ENCODE data around the gene CLEC4F. TPM values are rescaled to one million over a fixed set of nuclear protein-coding genes. Genes with fewer than 3 reads are reported as not detected.

Gene CLEC4F, protein sequence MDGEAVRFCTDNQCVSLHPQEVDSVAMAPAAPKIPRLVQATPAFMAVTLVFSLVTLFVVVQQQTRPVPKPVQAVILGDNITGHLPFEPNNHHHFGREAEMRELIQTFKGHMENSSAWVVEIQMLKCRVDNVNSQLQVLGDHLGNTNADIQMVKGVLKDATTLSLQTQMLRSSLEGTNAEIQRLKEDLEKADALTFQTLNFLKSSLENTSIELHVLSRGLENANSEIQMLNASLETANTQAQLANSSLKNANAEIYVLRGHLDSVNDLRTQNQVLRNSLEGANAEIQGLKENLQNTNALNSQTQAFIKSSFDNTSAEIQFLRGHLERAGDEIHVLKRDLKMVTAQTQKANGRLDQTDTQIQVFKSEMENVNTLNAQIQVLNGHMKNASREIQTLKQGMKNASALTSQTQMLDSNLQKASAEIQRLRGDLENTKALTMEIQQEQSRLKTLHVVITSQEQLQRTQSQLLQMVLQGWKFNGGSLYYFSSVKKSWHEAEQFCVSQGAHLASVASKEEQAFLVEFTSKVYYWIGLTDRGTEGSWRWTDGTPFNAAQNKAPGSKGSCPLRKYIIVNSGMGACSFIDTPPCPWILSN
- not detected in 2 replicates for total RNA-seq (2014; rRNA removed; shearing (Covaris generic); ENCODE audit: low replicate concordance)

DNA sequence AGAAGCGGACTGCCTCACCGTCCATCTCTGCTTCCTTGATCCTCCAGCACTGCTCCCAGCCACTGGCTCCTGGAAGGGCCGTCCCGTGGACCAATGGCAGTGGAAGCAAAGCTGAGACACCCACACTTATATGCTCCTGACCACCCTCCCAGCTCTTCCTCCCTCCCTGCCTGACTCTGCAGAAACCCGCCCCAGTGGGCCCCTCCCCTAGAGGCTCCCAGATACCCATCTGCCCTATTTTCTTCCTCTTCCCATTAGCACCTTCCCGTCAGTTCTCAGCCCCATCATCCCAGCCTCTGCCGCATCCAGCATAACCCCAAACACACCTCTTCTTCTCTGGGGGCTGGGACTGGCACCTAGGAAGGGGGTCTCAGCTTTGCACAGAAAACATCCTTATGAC, at the start of gene CLEC4F:
TSS of gene CLEC4F (minus strand) at position 101 of the 400 bp plus-strand sequence. CDS start at position 25, 76 bp downstream.
- no peaks in the 10 kb centered on the region for H3K27me3 ChIP-seq
- H3K36me3 ChIP-seq: no peaks in the 10 kb centered on the region
- DNase-seq: no peak
- H3K4me3 ChIP-seq: no peak within 1 kb of the TSS
- H3K9me3 ChIP-seq: no peaks in the 10 kb centered on the region

GRCh38 chr2:70868970-70869369, 48.6 kb upstream of the CLEC4F start:
- no peaks in the 10 kb centered on the region for H3K9me3 ChIP-seq
- no peaks in the 10 kb centered on the region; the same call in 1 of the 2 replicates for H3K27me3 ChIP-seq
- DNase-seq: no peak
- H3K36me3 ChIP-seq: no peaks in the 10 kb centered on the region
- no peak overlapping the region for H3K4me3 ChIP-seq

- DNase-seq: peak; percentile 69
- no peaks in the 10 kb centered on the region for H3K9me3 ChIP-seq
- peaks cover 2% of the 10 kb centered on the region; the same call in 1 of the 2 replicates for H3K27me3 ChIP-seq
- no peaks in the 10 kb centered on the region for H3K36me3 ChIP-seq
- H3K4me3 ChIP-seq: no peak overlapping the region
These were observed 41.6 kb upstream of the CLEC4F start for GRCh38 chr2:70861777-70862625.

GRCh38 chr2:70855667-70856066, 35.3 kb upstream of the CLEC4F start:
- Histone ChIP-seq H3K36me3 (no peaks in the 10 kb centered on the region), H3K27me3 (peaks cover 2% of the 10 kb centered on the region; the same call in 1 of the 2 replicates), H3K9me3 (no peaks in the 10 kb centered on the region), H3K4me3 (no peak overlapping the region)
- peak; percentile 7 for DNase-seq

DNA sequence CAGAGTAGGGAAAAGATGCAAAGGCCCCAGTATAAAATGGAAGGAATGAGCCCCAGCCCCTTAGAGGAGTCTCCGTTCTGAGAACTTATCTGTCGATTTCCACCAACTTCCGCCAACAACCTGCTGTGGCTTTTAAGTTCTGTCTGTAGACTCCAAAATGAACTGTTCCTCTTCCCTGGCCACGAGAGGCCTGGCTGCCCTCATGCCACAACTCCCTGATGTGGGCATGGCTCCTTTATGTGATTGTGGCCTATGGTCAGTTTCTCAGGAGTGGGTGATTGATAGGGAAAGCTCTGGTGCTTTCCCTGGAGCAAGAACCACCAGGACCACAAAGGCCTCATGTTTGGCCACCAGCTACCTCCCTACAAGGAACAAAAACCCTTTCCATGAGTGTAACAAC, 34.0 kb upstream of the CLEC4F start:
- DNase-seq: no peak
- H3K4me3 ChIP-seq: no peak overlapping the region
- no peaks in the 10 kb centered on the region for H3K9me3 ChIP-seq
- no peaks in the 10 kb centered on the region for H3K36me3 ChIP-seq
- no peaks in the 10 kb centered on the region; the same call in 1 of the 2 replicates for H3K27me3 ChIP-seq

GRCh38 chr2:70852824-70853223, 32.4 kb upstream of the CLEC4F start:
- no peaks in the 10 kb centered on the region for H3K36me3 ChIP-seq
- H3K4me3 ChIP-seq: no peak overlapping the region
- H3K27me3 ChIP-seq: peaks cover 4% of the 10 kb centered on the region; the same call in 1 of the 2 replicates
- no peaks in the 10 kb centered on the region for H3K9me3 ChIP-seq
- DNase-seq: no peak

GRCh38 chr2:70851704-70852103, 31.3 kb upstream of the CLEC4F start:
- DNase-seq: no peak

DNA sequence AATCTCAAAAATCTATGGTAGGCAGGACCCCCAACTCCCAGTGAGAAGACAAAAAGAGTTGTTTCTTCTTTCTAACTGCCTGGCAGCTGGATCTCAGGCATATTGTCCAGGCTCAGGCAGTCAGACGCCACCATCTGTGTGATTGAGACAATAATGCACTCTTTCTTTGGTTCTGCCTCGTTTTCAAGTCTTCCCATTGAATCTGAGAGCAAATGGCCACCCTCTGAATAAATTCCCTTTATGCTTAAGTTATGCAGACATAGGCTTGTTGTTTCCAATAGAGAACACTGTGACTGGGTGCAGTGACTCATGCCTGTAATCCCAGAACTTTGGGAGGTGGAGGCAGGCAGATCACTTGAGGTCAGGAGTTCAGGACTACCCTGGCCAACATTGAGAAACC, 30.5 kb upstream of the CLEC4F start:
- H3K36me3 ChIP-seq: no peaks in the 10 kb centered on the region
- no peaks in the 10 kb centered on the region for H3K9me3 ChIP-seq
- peaks cover 4% of the 10 kb centered on the region for H3K27me3 ChIP-seq
- DNase-seq: no peak
- H3K4me3 ChIP-seq: no peak overlapping the region

More at GRCh38 chr2:70851704-70852103, 31.3 kb upstream of the CLEC4F start:
- Histone ChIP-seq H3K9me3 (no peaks in the 10 kb centered on the region), H3K36me3 (no peaks in the 10 kb centered on the region), H3K4me3 (no peak overlapping the region), H3K27me3 (peaks cover 4% of the 10 kb centered on the region)

GRCh38 chr2:70842401-70842800, 22.0 kb upstream of the CLEC4F start:
- no peak for DNase-seq
- no peaks in the 10 kb centered on the region for H3K9me3 ChIP-seq
- H3K36me3 ChIP-seq: no peaks in the 10 kb centered on the region
- peaks cover 10% of the 10 kb centered on the region for H3K27me3 ChIP-seq
- H3K4me3 ChIP-seq: no peak overlapping the region

DNA sequence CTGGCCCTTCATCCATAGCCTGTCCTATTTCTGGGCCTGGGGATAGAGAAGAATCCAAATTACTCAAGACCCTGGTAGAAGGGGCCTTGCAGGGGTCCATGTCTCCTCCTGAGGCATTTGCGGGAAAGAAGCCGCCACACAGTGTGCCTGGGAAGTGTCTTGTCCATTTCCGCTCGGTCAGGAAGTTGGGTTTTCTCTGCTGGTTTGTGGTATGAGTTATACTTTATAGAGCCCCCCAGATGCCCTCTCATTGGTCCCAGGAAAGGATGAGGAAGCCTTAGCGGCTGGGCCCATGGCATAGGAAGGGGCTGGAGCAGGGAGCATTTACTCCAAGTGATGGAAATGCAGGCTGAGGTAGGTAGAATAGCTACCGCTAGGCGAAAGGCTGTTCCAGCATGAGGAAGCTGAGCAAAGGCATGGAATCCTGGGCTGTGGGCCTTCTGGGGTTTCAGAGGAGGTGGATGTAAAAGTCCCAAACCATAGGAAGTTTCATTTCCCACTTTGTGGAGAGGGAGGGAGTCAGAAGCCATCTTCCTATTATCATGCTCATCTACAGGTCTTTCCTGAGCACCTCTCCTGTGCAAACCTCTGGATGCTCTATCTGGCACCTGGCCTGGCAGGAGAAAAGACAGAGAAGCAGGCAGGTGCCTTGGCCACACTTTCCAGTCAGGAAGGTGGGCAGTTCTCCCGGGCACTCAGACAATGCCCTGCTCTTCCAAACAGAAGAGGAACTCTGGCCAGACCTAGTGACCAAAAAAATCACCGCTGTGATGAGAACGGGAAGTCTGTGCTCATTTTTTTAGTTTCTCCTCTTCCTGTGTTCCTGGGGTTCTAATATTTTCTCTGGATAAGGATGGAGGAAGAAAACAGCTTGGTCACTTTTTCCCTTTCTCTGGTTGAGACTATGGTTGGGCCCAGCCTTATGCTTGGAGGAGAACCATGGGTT, 17.9 kb upstream of the CLEC4F start:
- Histone ChIP-seq H3K9me3 (no peaks in the 10 kb centered on the region), H3K4me3 (no peak overlapping the region), H3K27me3 (peaks cover 5% of the 10 kb centered on the region), H3K36me3 (no peaks in the 10 kb centered on the region)
- DNase-seq: no peak

GRCh38 chr2:70835643-70836042, 15.2 kb upstream of the CLEC4F start, which contains the start of gene CD207:
TSS of gene CD207 (minus strand) at chr2:70835816. CDS start at chr2:70835776, 40 bp downstream.
- Histone ChIP-seq H3K36me3 (no peaks in the 10 kb centered on the region), H3K27me3 (no peaks in the 10 kb centered on the region; the same call in 1 of the 2 replicates), H3K4me3 (no peak within 1 kb of the TSS), H3K9me3 (no peaks in the 10 kb centered on the region)
- DNase-seq: no peak

- DNase-seq: no peak
These were observed 14.5 kb upstream of the CLEC4F start for GRCh38 chr2:70834881-70835280.

DNA sequence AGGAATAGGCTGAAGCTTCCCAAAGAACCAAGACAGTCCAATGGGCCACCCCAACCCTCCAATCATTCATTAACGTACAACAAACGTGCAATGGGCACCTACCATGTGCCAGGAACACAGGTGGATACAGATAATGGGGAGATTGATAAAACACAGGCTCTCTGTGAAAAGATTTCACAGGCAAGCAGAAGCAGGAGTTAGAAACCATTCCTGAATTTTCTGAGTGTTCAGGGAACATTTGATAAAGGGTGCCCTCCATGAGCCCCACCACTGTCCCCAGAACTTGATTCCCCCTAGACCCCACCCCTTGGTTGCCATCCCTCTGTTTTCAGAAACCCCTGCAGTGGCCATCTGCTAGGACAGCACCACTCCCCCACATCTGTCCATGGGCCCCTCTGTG, 13.7 kb upstream of the CLEC4F start:
- Histone ChIP-seq H3K4me3 (no peak overlapping the region), H3K36me3 (no peaks in the 10 kb centered on the region), H3K9me3 (no peaks in the 10 kb centered on the region), H3K27me3 (no peaks in the 10 kb centered on the region)
- DNase-seq: no peak

More at GRCh38 chr2:70834881-70835280, 14.5 kb upstream of the CLEC4F start:
- Histone ChIP-seq H3K9me3 (no peaks in the 10 kb centered on the region), H3K27me3 (no peaks in the 10 kb centered on the region), H3K4me3 (no peak overlapping the region), H3K36me3 (no peaks in the 10 kb centered on the region)

DNA sequence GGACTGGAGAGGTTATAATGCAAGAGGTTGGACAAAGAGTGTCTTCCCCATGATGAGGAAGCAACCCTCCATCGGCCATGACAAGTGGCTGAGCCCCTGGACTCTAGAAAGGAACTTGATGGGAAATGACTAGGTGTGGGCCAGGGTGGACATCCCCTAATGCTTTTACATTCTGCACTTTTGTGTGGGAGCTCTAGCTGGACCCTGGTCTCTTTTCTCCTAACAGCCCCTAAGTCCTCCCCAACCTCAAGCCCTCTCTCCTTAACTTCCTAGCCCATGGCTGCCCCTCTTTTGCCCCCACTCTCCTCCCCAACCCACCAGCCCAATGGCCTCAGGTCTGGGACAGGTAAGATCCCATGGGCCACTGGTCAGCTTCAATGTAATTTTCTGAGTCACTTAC, 12.8 kb upstream of the CLEC4F start:
- no peaks in the 10 kb centered on the region for H3K36me3 ChIP-seq
- no peaks in the 10 kb centered on the region for H3K27me3 ChIP-seq

DNA sequence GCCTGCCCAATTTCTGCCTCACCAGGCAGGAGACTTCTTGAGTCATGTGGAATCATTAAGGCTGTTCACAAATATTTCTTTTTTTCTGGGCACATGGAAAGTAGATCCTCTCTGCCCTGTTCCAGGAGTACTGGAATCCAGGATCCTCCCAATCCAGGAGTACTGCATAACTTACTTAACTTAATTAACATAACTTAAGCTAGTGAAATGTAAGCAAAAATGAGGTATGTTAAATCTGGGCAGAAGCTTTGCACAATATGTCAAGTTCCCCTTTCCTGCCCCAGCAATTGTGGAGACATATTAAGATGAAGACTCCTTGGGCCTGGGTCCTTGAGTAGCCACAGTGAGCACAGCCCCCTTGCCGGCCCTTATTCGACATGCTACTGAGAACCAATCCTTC, 12.0 kb upstream of the CLEC4F start:
- Histone ChIP-seq H3K9me3 (no peaks in the 10 kb centered on the region), H3K27me3 (no peaks in the 10 kb centered on the region), H3K4me3 (no peak overlapping the region), H3K36me3 (no peaks in the 10 kb centered on the region)
- DNase-seq: no peak

More for the DNA sequence above, 12.8 kb upstream of the CLEC4F start:
- no peaks in the 10 kb centered on the region for H3K9me3 ChIP-seq
- no peak for DNase-seq
- H3K4me3 ChIP-seq: no peak overlapping the region

- H3K36me3 ChIP-seq: no peaks in the 10 kb centered on the region
- no peaks in the 10 kb centered on the region for H3K9me3 ChIP-seq
- H3K27me3 ChIP-seq: no peaks in the 10 kb centered on the region
- no peak overlapping the region for H3K4me3 ChIP-seq
- DNase-seq: no peak
These were observed 11.5 kb upstream of the CLEC4F start for GRCh38 chr2:70831861-70832260.
